ENCODE measurements around the gene EGFR.
A peak's percentile ranks its signal among the peaks of the same experiment; 100 is the strongest.

Gene EGFR

GRCh38 chr7:55071411-55072175 is 52.8 kb downstream of the EGFR start:
- Histone ChIP-seq H3K4me1 (ENCODE audit: low read depth, poor library complexity, severe bottlenecking) (peaks cover 35% of the 10 kb centered on the region), H3K4me2 (no peak overlapping the region), H3K9ac (no peak overlapping the region), H3K27ac (no peak overlapping the region), H3K36me3 (ENCODE audit: insufficient read depth) (no peaks in the 10 kb centered on the region), H3K4me3 (IDR thresholded peaks at IDR 0.05; ENCODE audit: insufficient read depth, low read depth, low read length) (no peak overlapping the region), H2AFZ (ENCODE audit: low read depth) (no peak overlapping the region), H3K27me3 (ENCODE audit: insufficient read depth, low read depth) (no peaks in the 10 kb centered on the region), H4K20me1 (ENCODE audit: insufficient read depth) (no peaks in the 10 kb centered on the region), H3K79me2 (ENCODE audit: insufficient read depth, low read depth) (no peaks in the 10 kb centered on the region)
- no peak for TF ChIP-seq CTCF (conservative IDR thresholded peaks at IDR 0.05; ENCODE audit: low read depth, low read length)

- no peak overlapping the region for H2AFZ ChIP-seq (ENCODE audit: low read depth)
- H3K27me3 ChIP-seq (ENCODE audit: insufficient read depth, low read depth) = no peaks in the 10 kb centered on the region
- no peaks in the 10 kb centered on the region for H4K20me1 ChIP-seq (ENCODE audit: insufficient read depth)
- no peak overlapping the region for H3K4me2 ChIP-seq
- no peak for TF ChIP-seq CTCF (conservative IDR thresholded peaks at IDR 0.05; ENCODE audit: low read depth, low read length)
- no peaks in the 10 kb centered on the region for H3K36me3 ChIP-seq (ENCODE audit: insufficient read depth)
- peaks cover 30% of the 10 kb centered on the region for H3K4me1 ChIP-seq (ENCODE audit: low read depth, poor library complexity, severe bottlenecking)
- H3K27ac ChIP-seq = no peak overlapping the region
- H3K9ac ChIP-seq = no peak overlapping the region
- no peak overlapping the region for H3K4me3 ChIP-seq (IDR thresholded peaks at IDR 0.05; ENCODE audit: insufficient read depth, low read depth, low read length)
- H3K79me2 ChIP-seq (ENCODE audit: insufficient read depth, low read depth) = no peaks in the 10 kb centered on the region
Observed at GRCh38 chr7:55072251-55072650, 53.4 kb downstream of the EGFR start.

GRCh38 chr7:55073051-55073511 is 54.3 kb downstream of the EGFR start:
- Histone ChIP-seq H3K4me1 (ENCODE audit: low read depth, poor library complexity, severe bottlenecking) (peaks cover 28% of the 10 kb centered on the region), H4K20me1 (ENCODE audit: insufficient read depth) (no peaks in the 10 kb centered on the region), H3K9ac (no peak overlapping the region), H3K4me2 (peak overlapping the region; percentile 62; the same call in 1 of the 2 replicates), H3K36me3 (ENCODE audit: insufficient read depth) (no peaks in the 10 kb centered on the region), H3K79me2 (ENCODE audit: insufficient read depth, low read depth) (no peaks in the 10 kb centered on the region), H3K27me3 (ENCODE audit: insufficient read depth, low read depth) (no peaks in the 10 kb centered on the region), H2AFZ (ENCODE audit: low read depth) (0 out of 2 replicates have a peak overlapping the region, but pooled peaks have one; percentile 80), H3K4me3 (IDR thresholded peaks at IDR 0.05; ENCODE audit: insufficient read depth, low read depth, low read length) (no peak overlapping the region), H3K27ac (peak overlapping the region; percentile 93)
- no peak for TF ChIP-seq CTCF (conservative IDR thresholded peaks at IDR 0.05; ENCODE audit: low read depth, low read length)

- Histone ChIP-seq H3K4me2 (peak overlapping the region; percentile 62), H3K27me3 (ENCODE audit: insufficient read depth, low read depth) (no peaks in the 10 kb centered on the region), H3K27ac (peak overlapping the region; percentile 93), H3K9ac (peak overlapping the region; percentile 69), H2AFZ (ENCODE audit: low read depth) (peak overlapping the region; percentile 80), H3K4me1 (ENCODE audit: low read depth, poor library complexity, severe bottlenecking) (peaks cover 28% of the 10 kb centered on the region), H3K4me3 (IDR thresholded peaks at IDR 0.05; ENCODE audit: insufficient read depth, low read depth, low read length) (no peak overlapping the region), H3K36me3 (ENCODE audit: insufficient read depth) (no peaks in the 10 kb centered on the region), H4K20me1 (ENCODE audit: insufficient read depth) (no peaks in the 10 kb centered on the region), H3K79me2 (ENCODE audit: insufficient read depth, low read depth) (no peaks in the 10 kb centered on the region)
- no peak for TF ChIP-seq CTCF (conservative IDR thresholded peaks at IDR 0.05; ENCODE audit: low read depth, low read length)
Observed at GRCh38 chr7:55073976-55074528, 55.2 kb downstream of the EGFR start.

Data from KMS-11 (cell line).